GM12892 (cell line): Measurements from ENCODE around the gene MOB3B.

Experiments used
- POLR2A ChIP-seq: IDR thresholded peaks from 2 replicates; pipeline ENCODE4 v1.6.1; 2011; ENCODE audit warnings: low read depth, low read length, control low read depth
- TAF1 ChIP-seq: IDR thresholded peaks from 2 replicates; pipeline ENCODE4 v1.6.1; 2011; ENCODE audit warnings: low read depth, mild to moderate bottlenecking, control low read depth, low read length, borderline replicate concordance

DNA sequence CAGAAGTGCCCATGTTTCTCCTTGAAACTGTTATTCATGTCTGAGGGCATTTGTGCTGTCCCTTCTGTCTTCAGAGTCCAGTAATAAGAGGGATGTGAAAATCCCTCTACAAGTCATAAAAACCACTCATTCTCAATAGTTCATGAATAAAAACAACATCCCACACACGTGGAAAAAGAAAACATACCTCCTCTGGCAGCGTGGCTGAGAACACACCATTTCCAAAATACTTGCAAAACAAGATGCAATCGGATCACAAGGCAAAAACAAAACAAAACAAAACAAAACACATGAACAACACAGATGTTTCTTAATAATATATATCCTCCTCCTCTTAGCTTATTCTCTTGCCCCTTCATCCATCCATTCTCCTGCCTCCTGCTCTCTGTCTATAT lies 161.7 kb downstream of the MOB3B start:
- no peak for TF ChIP-seq TAF1
- no peak for TF ChIP-seq POLR2A
